Gastrocnemius medialis (tissue), 4 donors: ENCODE measurements around the gene ALG12. TPM values are rescaled to one million over a fixed set of nuclear protein-coding genes. Genes with fewer than 3 reads are reported as not detected.

Experiments used
- ATAC-seq, 2 donors: fragments of 150-250 bp; one replicate each; pipeline ENCODE4 v1.9.1; 2016
- DNase-seq, 2 donors: peaks; one replicate each; pipeline ENCODE4 v3.0.0-alpha.2; 2019
- H3K27ac ChIP-seq, 4 donors: fragments of 200-600 bp; sonication (generic); 1 replicate in 1 of 4; 2 replicates in 3 of 4; pipeline ENCODE4 v1.5.1; 2016 to 2018; ENCODE audit warnings: mild to moderate bottlenecking in 2 of 4, moderate library complexity in 1 of 4
- H3K27me3 ChIP-seq, 3 donors: fragments of 200-600 bp; sonication (generic) in 2 of 3; 1 replicate in 1 of 3; 2 replicates in 2 of 3; pipeline versions ENCODE4 v1.5.1 to v1.6.0; 2016 to 2019; ENCODE audit warnings: mild to moderate bottlenecking in 1 of 3, moderate library complexity in 1 of 3
- H3K36me3 ChIP-seq, 2 donors: fragments of 200-600 bp; sonication (generic) in 1 of 2; one replicate each; pipeline ENCODE4 v1.5.1; 2017 to 2018
- H3K4me1 ChIP-seq, 2 donors: fragments of 200-600 bp; sonication (generic) in 1 of 2; one replicate each; pipeline ENCODE4 v1.5.1; 2016 to 2017; ENCODE audit warnings: mild to moderate bottlenecking in 2 of 2
- H3K4me3 ChIP-seq, 4 donors: fragments of 200-600 bp; sonication (generic) in 3 of 4; 1 replicate in 1 of 4; 2 replicates in 3 of 4; pipeline ENCODE4 v1.5.1; 2016 to 2019; ENCODE audit warnings: mild to moderate bottlenecking in 2 of 4
- H3K9me3 ChIP-seq, 3 donors: fragments of 200-600 bp; sonication (generic) in 2 of 3; 1 replicate in 1 of 3; 2 replicates in 2 of 3; pipeline ENCODE4 v1.5.1; 2016 to 2019
- CTCF ChIP-seq, 5 experiments: fragments of 450-650 bp in 3 of 5; fragments of 200-600 bp in 2 of 5; sonication (generic) in 2 of 5; IDR thresholded peaks in 4 of 5; conservative IDR thresholded peaks in 1 of 5; 1 replicate in 4 of 5; 2 replicates in 1 of 5; pipeline ENCODE4 v1.5.1; 2016 to 2019; ENCODE audit warnings: antibody characterized with exemption in 5 of 5, mild to moderate bottlenecking in 3 of 5, moderate library complexity in 3 of 5
- POLR2A ChIP-seq, 2 donors: fragments of 450-650 bp; IDR thresholded peaks; one replicate each; pipeline ENCODE4 v1.6.1; 2017; ENCODE audit warnings: antibody characterized with exemption in 2 of 2, mild to moderate bottlenecking in 2 of 2, moderate library complexity in 2 of 2
- in situ Hi-C, 4 donors: fragments of 200-750 bp; cut with MboI; loops; one replicate each; pipeline versions ENCODE4 v1.15.0 to v1.8.0; 2017; ENCODE audit warnings: low sequenced_read_pairs in 4 of 4
- intact Hi-C: fragments of 100-400 bp; cut with DNase I; formaldehyde crosslinking; loops from one replicate; pipeline ENCODE4 v1.15.1; 2023; ENCODE audit warnings: low total_unique reads
- total RNA-seq, 4 donors: library from RNA; depleted of rRNA; stranded (reverse); fragments of >200 nt; gene quantifications; one replicate each; pipeline versions ENCODE4 v1.1.0 to v1.2.3, GENCODE V29; 2016

ALG12 gene
- total RNA-seq, 4 donors from 2014 or later: 6.4 to 9.6 (median 8.2) TPM

GRCh38 chr22:49872347-49872746 is 45.9 kb downstream of the ALG12 start:
- Histone ChIP-seq H3K27me3 (no peaks in the 10 kb centered on the region), H3K4me3 (no peak overlapping the region), H3K9me3 (no peaks in the 10 kb centered on the region), H3K36me3 (no peaks in the 10 kb centered on the region), H3K27ac (no peak overlapping the region), H3K4me1 (no peaks in the 10 kb centered on the region)
- no peak for ATAC-seq
- intact Hi-C loops: no loop called here
- in situ Hi-C loops: no loop called here
- TF ChIP-seq POLR2A (IDR thresholded peaks at IDR 0.05) (no peak), CTCF (IDR thresholded peaks at IDR 0.05 in 4 of 5, conservative IDR thresholded peaks at IDR 0.05 in 1 of 5) (no peak)
- no peak for DNase-seq

DNA sequence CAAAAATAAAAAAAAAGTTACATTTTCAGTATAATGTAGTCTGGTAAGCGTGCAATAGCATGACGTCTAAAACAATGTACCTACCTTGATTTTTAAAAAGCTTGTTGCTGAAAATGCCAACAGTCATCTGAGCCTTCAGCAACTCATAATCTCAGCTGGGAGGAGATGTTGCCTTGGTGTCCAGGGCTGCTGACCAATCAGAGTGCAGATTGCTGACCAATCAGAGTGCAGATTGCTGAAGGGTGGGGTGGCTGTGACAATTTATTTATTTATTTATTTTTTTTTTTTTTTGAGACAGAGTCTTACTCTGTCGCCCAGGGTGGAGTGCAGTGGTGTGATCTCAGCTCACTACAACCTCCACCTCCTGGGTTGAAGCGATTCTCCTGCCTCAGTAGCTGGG is 46.8 kb downstream of the ALG12 start:
- Histone ChIP-seq H3K4me3 (no peak overlapping the region), H3K27ac (no peak overlapping the region), H3K36me3 (no peaks in the 10 kb centered on the region), H3K9me3 (peaks cover 0 to 8% (median 2%) of the 10 kb centered on the region in 3 donors), H3K4me1 (no peaks in the 10 kb centered on the region), H3K27me3 (no peaks in the 10 kb centered on the region)
- ATAC-seq: no peak
- in situ Hi-C loops: no loop called here
- no peak for DNase-seq
- TF ChIP-seq CTCF (IDR thresholded peaks at IDR 0.05 in 4 of 5, conservative IDR thresholded peaks at IDR 0.05 in 1 of 5) (no peak), POLR2A (IDR thresholded peaks at IDR 0.05) (no peak)
- intact Hi-C loops: no loop called here

DNA sequence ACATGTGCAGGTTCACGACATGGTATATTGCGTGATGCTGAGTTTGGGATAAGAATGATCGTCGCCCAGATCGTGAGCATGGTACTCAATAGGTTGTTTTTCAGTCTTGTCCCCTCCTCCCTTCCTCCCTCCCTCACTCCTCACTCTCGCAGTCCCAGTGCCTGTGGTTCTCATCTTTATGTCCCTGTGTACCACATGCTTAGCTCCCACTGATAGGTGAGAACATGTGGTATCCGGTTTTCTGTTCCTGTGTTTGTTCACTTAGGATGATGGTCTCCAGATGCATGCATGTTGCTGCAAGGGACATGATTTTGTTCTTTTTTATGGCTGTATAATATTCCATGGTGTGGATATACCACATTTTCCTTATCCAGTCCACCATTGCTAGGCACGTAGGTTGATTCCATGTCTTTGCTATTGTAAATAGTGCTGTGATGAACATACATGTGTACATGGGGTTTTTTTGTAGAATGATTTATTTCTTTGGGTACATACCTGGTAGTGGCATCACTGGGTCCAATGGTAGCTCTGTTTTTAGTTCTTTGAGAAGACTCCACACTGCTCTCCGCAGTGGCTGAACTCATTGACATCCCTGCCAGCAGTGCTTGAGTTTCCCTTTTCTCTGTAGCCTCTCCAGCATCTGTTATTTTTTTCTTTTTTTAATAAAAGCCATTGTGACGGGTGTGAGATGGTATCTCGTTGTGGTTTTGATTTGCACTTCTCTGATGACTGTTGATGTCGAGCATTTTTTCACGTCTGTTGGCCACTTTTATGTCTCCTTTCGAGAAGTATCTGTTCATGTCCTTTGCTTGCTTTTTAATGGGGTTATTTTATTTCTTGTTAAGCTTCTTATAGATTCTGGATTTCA is 48.2 kb downstream of the ALG12 start:
- intact Hi-C loops: no loop called here

DNA sequence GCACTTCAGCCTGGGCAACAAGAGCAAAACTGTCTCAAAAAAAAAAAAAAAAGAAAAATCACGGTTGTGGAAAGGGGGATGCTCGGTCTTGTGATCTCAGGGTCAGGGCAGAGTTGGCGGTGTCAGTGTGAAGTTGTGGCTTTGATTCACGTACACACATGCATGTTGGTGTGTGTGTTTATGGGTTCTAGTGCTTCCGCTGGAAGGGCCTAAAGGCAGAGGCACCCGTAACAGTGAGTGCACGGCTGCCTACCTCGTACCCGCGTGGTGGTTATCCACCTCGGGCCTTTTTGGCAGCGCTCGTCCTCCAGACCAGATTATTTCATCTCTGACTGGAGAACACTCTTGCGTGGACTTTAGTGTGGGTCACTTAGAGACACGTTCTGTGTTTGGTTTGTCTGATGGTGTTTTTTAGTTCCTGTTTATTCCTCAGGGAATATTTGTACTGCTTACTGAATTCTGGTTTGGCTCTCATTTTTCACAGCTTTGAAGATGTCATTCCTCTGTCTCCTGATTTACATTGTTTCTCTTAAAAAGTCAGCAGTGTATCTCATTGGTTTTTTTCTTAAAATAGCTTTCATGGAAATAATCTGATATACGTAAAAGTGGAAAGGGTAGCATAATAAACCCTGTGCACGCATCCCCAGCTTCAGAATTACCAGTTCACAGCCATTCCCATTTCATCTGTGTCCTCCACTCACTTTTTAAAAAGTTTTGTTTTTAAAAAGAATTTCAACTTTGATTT is 49.0 kb downstream of the ALG12 start:
- no peak for TF ChIP-seq POLR2A (IDR thresholded peaks at IDR 0.05)
- TF ChIP-seq CTCF (IDR thresholded peaks at IDR 0.05 in 4 of 5, conservative IDR thresholded peaks at IDR 0.05 in 1 of 5): no peak
- no peak overlapping the region for H3K27ac ChIP-seq
- no peaks in the 10 kb centered on the region for H3K4me1 ChIP-seq
- DNase-seq: no peak
- no peaks in the 10 kb centered on the region for H3K27me3 ChIP-seq
- in situ Hi-C loops: no loop called here
- peaks cover 0 to 23% (median 5%) of the 10 kb centered on the region in 3 donors for H3K9me3 ChIP-seq
- no peak for ATAC-seq
- H3K4me3 ChIP-seq: no peak overlapping the region
- peaks cover 0 to 5% of the 10 kb centered on the region in 2 donors for H3K36me3 ChIP-seq
- intact Hi-C loops: no loop called here

More for the DNA sequence above, 48.2 kb downstream of the ALG12 start:
- DNase-seq: no peak
- Histone ChIP-seq H3K27me3 (no peaks in the 10 kb centered on the region), H3K4me1 (no peaks in the 10 kb centered on the region), H3K36me3 (peaks cover 0 to 2% of the 10 kb centered on the region in 2 donors), H3K9me3 (peaks cover 0 to 22% (median 5%) of the 10 kb centered on the region in 3 donors), H3K4me3 (no peak overlapping the region), H3K27ac (no peak overlapping the region)
- ATAC-seq: no peak
- in situ Hi-C loops: no loop called here
- TF ChIP-seq CTCF (IDR thresholded peaks at IDR 0.05 in 4 of 5, conservative IDR thresholded peaks at IDR 0.05 in 1 of 5) (no peak), POLR2A (IDR thresholded peaks at IDR 0.05) (no peak)
